HG02759 (cell line): Measurements from ENCODE around the gene ADGRA3.

Experiments used
- ATAC-seq: cut with Tn5 transposase; IDR thresholded peaks from one replicate; pipeline ENCODE4 v1.9.1; 2021; ENCODE audit warnings: mild to moderate bottlenecking, moderate library complexity; ENCODE audit not compliant: unreplicated experiment

The ADGRA3 gene

GRCh38 chr4:22372986-22373385, 142.9 kb downstream of the ADGRA3 start:
- ATAC-seq, result no peak

- ATAC-seq, result no peak
Observed at GRCh38 chr4:22369901-22370562, 145.8 kb downstream of the ADGRA3 start.

- ATAC-seq, result no peak
Observed at GRCh38 chr4:22363787-22364186, 152.1 kb downstream of the ADGRA3 start.

- ATAC-seq, result no peak
Observed at GRCh38 chr4:22363036-22363435, 152.8 kb downstream of the ADGRA3 start.

GRCh38 chr4:22356987-22357596, 158.8 kb downstream of the ADGRA3 start:
- ATAC-seq, result no peak

GRCh38 chr4:22348410-22348809, 167.5 kb downstream of the ADGRA3 start:
- ATAC-seq, result no peak

GRCh38 chr4:22345678-22346077, 170.2 kb downstream of the ADGRA3 start:
- ATAC-seq, result no peak

- ATAC-seq, result no peak
Observed at GRCh38 chr4:22345055-22345454, 170.8 kb downstream of the ADGRA3 start.

GRCh38 chr4:22343606-22344005, 172.3 kb downstream of the ADGRA3 start:
- ATAC-seq, result no peak

GRCh38 chr4:22339491-22339890, 176.4 kb downstream of the ADGRA3 start:
- ATAC-seq, result no peak

- ATAC-seq, result no peak
Observed at GRCh38 chr4:22338796-22339195, 177.1 kb downstream of the ADGRA3 start.
